BE2C (cell line): Measurements from ENCODE around the gene CCR5AS.
"Not testable (repeated sequence)": the region's sequence is repeated elsewhere in the genome, so short reads cannot be mapped to it uniquely, and the experiment has no call there.

Experiments used
- DNase-seq: peaks from one replicate; pipeline ENCODE4 v3.0.0-alpha.2; 2020
- H3K27me3 ChIP-seq: fragments of 250-450 bp; sonication (Bioruptor Pico); 2 replicates; pipeline ENCODE4 v1.5.1; 2020; ENCODE audit warnings: mild to moderate bottlenecking
- H3K36me3 ChIP-seq: fragments of 250-450 bp; sonication (Bioruptor Pico); 2 replicates; pipeline ENCODE4 v1.5.1; 2020; ENCODE audit warnings: mild to moderate bottlenecking
- H3K4me1 ChIP-seq: fragments of 250-450 bp; sonication (Bioruptor Pico); 2 replicates; pipeline ENCODE4 v1.5.1; 2020
- H3K4me3 ChIP-seq: 2 replicates; pipeline ENCODE4 v1.5.1; 2011; ENCODE audit warnings: low read depth, low read length
- H3K9me3 ChIP-seq: fragments of 250-450 bp; sonication (Bioruptor Pico); 2 replicates; pipeline ENCODE4 v1.5.1; 2020
- CTCF ChIP-seq: IDR thresholded peaks from 2 replicates; pipeline ENCODE4 v1.5.1; 2012; ENCODE audit warnings: mild to moderate bottlenecking, low read depth, low read length

CCR5AS gene

GRCh38 chr3:46337911-46338310 lies 69.0 kb downstream of the CCR5AS start:
- no peak overlapping the region for H3K4me3 ChIP-seq
- H3K4me1 ChIP-seq, result no peaks in the 10 kb centered on the region
- no peaks in the 10 kb centered on the region for H3K36me3 ChIP-seq
- no peaks in the 10 kb centered on the region for H3K9me3 ChIP-seq
- TF ChIP-seq CTCF, result no peak
- no peak for DNase-seq
- no peaks in the 10 kb centered on the region for H3K27me3 ChIP-seq

DNA sequence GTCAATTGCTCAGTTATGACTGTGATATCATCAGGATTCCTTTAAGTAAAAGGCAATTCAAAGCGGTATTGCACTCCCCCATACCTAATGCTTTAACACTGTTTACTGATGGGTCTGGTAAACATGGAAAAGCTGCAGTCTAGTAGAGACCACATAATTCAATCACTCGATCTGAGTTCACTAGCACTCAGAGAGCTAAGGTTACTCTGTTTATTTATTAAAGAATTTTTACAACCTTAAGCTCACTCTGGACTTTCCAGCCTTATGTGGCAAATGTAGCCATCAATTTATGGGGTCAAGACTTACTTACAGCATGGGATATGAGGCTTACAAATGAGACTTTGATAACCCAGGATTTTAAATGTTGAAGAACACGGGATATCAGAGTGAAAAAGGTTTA lies 71.3 kb downstream of the CCR5AS start:
- no peaks in the 10 kb centered on the region for H3K4me1 ChIP-seq
- TF ChIP-seq CTCF, result no peak
- DNase-seq, result no peak
- H3K27me3 ChIP-seq, result no peaks in the 10 kb centered on the region
- no peak overlapping the region for H3K4me3 ChIP-seq
- H3K9me3 ChIP-seq, result no peaks in the 10 kb centered on the region
- H3K36me3 ChIP-seq, result no peaks in the 10 kb centered on the region

- Histone ChIP-seq H3K27me3 (no peaks in the 10 kb centered on the region), H3K9me3 (no peaks in the 10 kb centered on the region), H3K36me3 (no peaks in the 10 kb centered on the region), H3K4me3 (no peak overlapping the region), H3K4me1 (no peaks in the 10 kb centered on the region)
- DNase-seq, result no peak
- TF ChIP-seq CTCF, result no peak
Measured at GRCh38 chr3:46334741-46335478, 72.0 kb downstream of the CCR5AS start.

- not testable (repeated sequence) for H3K36me3 ChIP-seq, DNase-seq, H3K4me1 ChIP-seq, H3K9me3 ChIP-seq, H3K4me3 ChIP-seq, H3K27me3 ChIP-seq
Measured at GRCh38 chr3:46330676-46331075, 76.2 kb downstream of the CCR5AS start.

- Histone ChIP-seq H3K4me1 (no peaks in the 10 kb centered on the region), H3K27me3 (no peaks in the 10 kb centered on the region), H3K36me3 (no peaks in the 10 kb centered on the region), H3K9me3 (no peaks in the 10 kb centered on the region), H3K4me3 (no peak overlapping the region)
- no peak for TF ChIP-seq CTCF
- no peak for DNase-seq
Measured at GRCh38 chr3:46325645-46326300, 81.1 kb downstream of the CCR5AS start.

GRCh38 chr3:46324036-46324435 lies 82.8 kb downstream of the CCR5AS start:
- H3K4me3 ChIP-seq, result no peak overlapping the region
- no peaks in the 10 kb centered on the region for H3K27me3 ChIP-seq
- no peaks in the 10 kb centered on the region for H3K36me3 ChIP-seq
- DNase-seq, result no peak
- H3K9me3 ChIP-seq, result no peaks in the 10 kb centered on the region
- no peaks in the 10 kb centered on the region for H3K4me1 ChIP-seq
- no peak for TF ChIP-seq CTCF
